ENCODE results near the gene ATP2B2. TPM values are rescaled to one million over a fixed set of nuclear protein-coding genes. Genes with fewer than 3 reads are reported as not detected.

ATP2B2 gene
- total and polyA plus RNA-seq, 9 of the 15 experiments (the other 6 are each of a cell fraction or from before 2014, with no cell fraction given) = 0.06 TPM; not detected in 8

DNA sequence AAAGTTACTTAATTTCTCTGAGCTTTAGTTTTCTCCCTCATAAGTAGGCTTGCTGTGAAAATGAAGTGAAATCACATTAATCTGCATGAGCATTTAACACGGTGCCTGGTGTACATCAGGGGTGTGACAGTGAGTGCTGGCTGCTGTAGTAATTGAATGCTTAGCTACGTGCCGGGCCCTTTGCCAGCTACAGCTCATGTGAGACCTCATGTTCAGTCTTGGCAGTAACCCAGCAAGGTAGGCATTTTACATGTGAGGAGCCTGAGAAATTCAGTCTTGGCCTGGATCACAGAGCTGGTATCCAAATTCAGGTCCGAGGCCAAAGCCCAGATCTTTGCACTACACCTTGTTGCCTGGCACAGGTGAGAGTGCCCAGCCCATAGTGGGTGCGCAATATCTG lies 221.7 kb downstream of the ATP2B2 start:
- DNase-seq (ENCODE audit: extremely low read depth in 1 of 4, low spot score in 3 of 4) (no peak), ATAC-seq (no peak), FAIRE-seq (no peak)
- Histone ChIP-seq H3K4me1 (replicated peaks in 1 of 2; ENCODE audit: control insufficient read depth in 2 of 2, insufficient read depth in 2 of 2, low read length in 2 of 2) (peaks cover 10 to 14% of the 10 kb centered on the region in 2 experiments; a peak in 3 of 5 replicates), H3K4me2 (ENCODE audit: insufficient read depth, low read length) (no peak overlapping the region), H3K9me3 (replicated peaks; ENCODE audit: control insufficient read depth, insufficient read depth, low read depth, low read length) (no peaks in the 10 kb centered on the region), H4K20me1 (replicated peaks; ENCODE audit: control insufficient read depth, insufficient read depth, low read length) (no peaks in the 10 kb centered on the region; the same call in 1 of the 2 replicates), H3K9me1 (ENCODE audit: control insufficient read depth, insufficient read depth, low read length) (no peaks in the 10 kb centered on the region), H3K27ac (ENCODE audit: extremely low read depth, low read depth, low read length) (no peak overlapping the region), H2AFZ (ENCODE audit: low read depth, low read length) (no peak overlapping the region), H3K36me3 (ENCODE audit: control insufficient read depth, insufficient read depth, low read length) (peaks cover 70% of the 10 kb centered on the region), H3K4me3 (no peak overlapping the region), H3K27me3 (ENCODE audit: control insufficient read depth in 2 of 2, insufficient read depth in 2 of 2, low read length in 2 of 2) (no peaks in the 10 kb centered on the region), H3K9ac (ENCODE audit: insufficient read depth in 1 of 2, low read depth in 2 of 2, low read length in 2 of 2) (no peak overlapping the region), H3K79me2 (ENCODE audit: control insufficient read depth, insufficient read depth, low read length) (no peaks in the 10 kb centered on the region)
- ChIA-PET POLR2A (interaction anchor here (0.6 to 2.8 kb wide), 13 partner anchors 9 to 547 kb away, joined by 3 to 10 read pairs (median 4); partner anchors contain the start of genes GHRL and TATDN2), CTCF (ENCODE audit: low intra/inter-chr PET ratio) (no interaction called here)
- intact Hi-C loops (cut with micrococcal nuclease) = no loop called here
- TF ChIP-seq, protein P1, sequence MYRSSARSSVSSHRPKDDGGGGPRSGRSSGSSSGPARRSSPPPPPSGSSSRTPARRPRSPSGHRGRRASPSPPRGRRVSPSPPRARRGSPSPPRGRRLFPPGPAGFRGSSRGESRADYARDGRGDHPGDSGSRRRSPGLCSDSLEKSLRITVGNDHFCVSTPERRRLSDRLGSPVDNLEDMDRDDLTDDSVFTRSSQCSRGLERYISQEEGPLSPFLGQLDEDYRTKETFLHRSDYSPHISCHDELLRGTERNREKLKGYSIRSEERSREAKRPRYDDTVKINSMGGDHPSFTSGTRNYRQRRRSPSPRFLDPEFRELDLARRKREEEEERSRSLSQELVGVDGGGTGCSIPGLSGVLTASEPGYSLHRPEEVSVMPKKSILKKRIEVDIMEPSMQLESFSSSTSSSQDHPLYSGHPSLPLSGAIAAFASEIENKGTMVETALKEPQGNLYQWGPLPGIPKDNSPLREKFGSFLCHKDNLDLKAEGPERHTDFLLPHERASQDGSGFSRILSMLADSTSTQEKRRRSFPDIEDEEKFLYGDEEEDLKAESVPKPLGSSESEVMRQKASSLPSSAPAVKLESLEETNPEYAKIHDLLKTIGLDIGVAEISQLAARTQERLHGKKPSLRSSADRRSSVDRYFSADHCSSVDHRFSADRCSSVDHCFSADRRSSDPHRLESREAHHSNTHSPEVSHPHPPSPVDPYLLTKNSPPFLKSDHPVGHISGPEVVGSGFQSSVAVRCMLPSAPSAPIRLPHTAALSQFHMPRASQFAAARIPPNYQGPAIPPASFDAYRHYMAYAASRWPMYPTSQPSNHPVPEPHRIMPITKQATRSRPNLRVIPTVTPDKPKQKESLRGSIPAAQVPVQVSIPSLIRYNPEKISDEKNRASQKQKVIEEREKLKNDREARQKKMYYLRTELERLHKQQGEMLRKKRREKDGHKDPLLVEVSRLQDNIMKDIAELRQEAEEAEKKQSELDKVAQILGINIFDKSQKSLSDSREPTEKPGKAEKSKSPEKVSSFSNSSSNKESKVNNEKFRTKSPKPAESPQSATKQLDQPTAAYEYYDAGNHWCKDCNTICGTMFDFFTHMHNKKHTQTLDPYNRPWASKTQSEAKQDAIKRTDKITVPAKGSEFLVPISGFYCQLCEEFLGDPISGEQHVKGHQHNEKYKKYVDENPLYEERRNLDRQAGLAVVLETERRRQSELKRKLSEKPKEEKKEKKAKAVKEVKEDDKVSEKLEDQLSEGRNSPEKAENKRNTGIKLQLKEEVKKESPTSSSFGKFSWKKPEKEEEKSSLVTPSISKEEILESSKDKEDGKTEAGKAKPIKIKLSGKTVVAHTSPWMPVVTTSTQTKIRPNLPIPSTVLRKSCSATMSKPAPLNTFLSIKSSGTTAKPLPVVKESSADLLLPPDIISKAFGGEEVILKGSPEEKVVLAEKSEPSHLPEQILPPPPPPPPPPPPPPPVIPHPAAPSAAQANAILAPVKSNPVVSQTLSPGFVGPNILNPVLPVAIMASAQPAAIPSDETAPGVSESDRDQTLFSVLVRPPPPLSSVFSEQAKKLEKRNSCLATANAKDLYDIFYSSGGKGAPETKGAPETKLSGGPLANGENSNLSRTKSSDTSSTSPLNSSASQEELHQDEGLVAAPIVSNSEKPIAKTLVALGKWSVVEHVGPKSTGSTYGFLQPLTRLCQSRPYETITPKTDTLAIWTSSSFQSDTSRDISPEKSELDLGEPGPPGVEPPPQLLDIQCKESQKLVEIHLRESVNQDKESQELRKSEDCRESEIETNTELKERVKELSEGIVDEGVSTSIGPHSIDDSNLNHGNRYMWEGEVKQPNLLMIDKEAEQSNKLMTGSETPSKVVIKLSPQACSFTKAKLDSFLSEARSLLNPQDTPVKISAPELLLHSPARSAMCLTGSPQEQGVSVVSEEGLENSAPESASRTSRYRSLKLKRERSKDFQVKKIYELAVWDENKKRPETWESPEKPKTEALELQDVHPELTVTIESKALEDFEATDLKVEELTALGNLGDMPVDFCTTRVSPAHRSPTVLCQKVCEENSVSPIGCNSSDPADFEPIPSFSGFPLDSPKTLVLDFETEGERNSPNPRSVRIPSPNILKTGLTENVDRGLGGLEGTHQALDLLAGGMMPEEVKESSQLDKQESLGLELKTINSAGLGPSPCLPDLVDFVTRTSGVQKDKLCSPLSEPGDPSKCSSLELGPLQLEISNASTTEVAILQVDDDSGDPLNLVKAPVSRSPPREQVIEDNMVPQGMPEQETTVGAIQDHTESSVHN (IDR thresholded peaks at IDR 0.05; ENCODE audit: borderline replicate concordance in 1 of 2, low read depth in 1 of 2) = no peak
- TF ChIP-seq ZNF239 (CRISPR knock-in tag; IDR thresholded peaks at IDR 0.05) (no peak), HNRNPH1 (optimal IDR thresholded peaks at IDR 0.05; ENCODE audit: low read depth, low read length) (no peak), NFIC (IDR thresholded peaks at IDR 0.05) (0 out of 2 replicates have a peak, but pooled peaks have one; percentile 5), SP2 (IDR thresholded peaks at IDR 0.05; ENCODE audit: extremely low read depth, low read depth, low read length, poor library complexity, severe bottlenecking) (no peak), POLR2AphosphoS5 (IDR thresholded peaks at IDR 0.05; ENCODE audit: control insufficient read depth, insufficient read depth, low read depth, low read length) (0 out of 2 replicates have a peak, but pooled peaks have one; percentile 20)
- no TSS peak for BruUV-seq (replicated peaks)
- whole genome bisulfite sequencing (ENCODE audit: insufficient coverage, low coverage, missing lambda C conversion rate) = 86% methylated on average over 5 of the region's 5 CpGs
- in situ Hi-C loops (cut with MboI) = no loop called here
